Activated CD8-positive, alpha-beta memory T cell treated with anti-CD3 and anti-CD28 coated beads for 1 hour (primary cell): Measurements from ENCODE around the gene YIPF3.
"Not testable (repeated sequence)": the region's sequence is repeated elsewhere in the genome, so short reads cannot be mapped to it uniquely, and the experiment has no call there.

Source experiments
- DNase-seq, 2 donors: peaks; one replicate each; pipeline ENCODE4 v3.0.0-alpha.2; 2020; ENCODE audit warnings: low read depth in 1 of 2; ENCODE audit errors: extremely low read depth in 1 of 2

YIPF3 gene

GRCh38 chr6:43509984-43510826 is 6.5 kb downstream of the YIPF3 start, which contains the start of gene LRRC73:
Gene LRRC73, minus strand, starts transcription at chr6:43510346. Its CDS starts 561 bp downstream, at chr6:43509785.
- DNase-seq, result peak; percentile 50 to 71

GRCh38 chr6:43509142-43509983 is 7.4 kb downstream of the YIPF3 start:
- no peak for DNase-seq

GRCh38 chr6:43508481-43509141 is 8.1 kb downstream of the YIPF3 start:
- no peak for DNase-seq

- peak; percentile 44 to 62 for DNase-seq
Observed at GRCh38 chr6:43506667-43507471, 9.9 kb downstream of the YIPF3 start.

GRCh38 chr6:43506171-43506570 is 10.6 kb downstream of the YIPF3 start:
- no peak for DNase-seq

GRCh38 chr6:43505718-43506117 is 11.0 kb downstream of the YIPF3 start:
- DNase-seq, result no peak

- DNase-seq, result no peak
Observed at GRCh38 chr6:43504756-43505593, 11.8 kb downstream of the YIPF3 start.

- DNase-seq, result no peak
Observed at GRCh38 chr6:43503443-43503842, 13.3 kb downstream of the YIPF3 start.

- DNase-seq, result no peak
Observed at GRCh38 chr6:43502666-43503065, 14.1 kb downstream of the YIPF3 start.

GRCh38 chr6:43500921-43501320 is 15.8 kb downstream of the YIPF3 start:
- no peak for DNase-seq

GRCh38 chr6:43499028-43499815 is 17.5 kb downstream of the YIPF3 start:
- DNase-seq, result no peak

GRCh38 chr6:43498291-43498690 is 18.4 kb downstream of the YIPF3 start:
- DNase-seq, result not testable (repeated sequence)

- no peak for DNase-seq
Observed at GRCh38 chr6:43497689-43498088, 19.0 kb downstream of the YIPF3 start.

GRCh38 chr6:43497129-43497396 is 19.7 kb downstream of the YIPF3 start:
- DNase-seq, result no peak

GRCh38 chr6:43496370-43497128 is 20.2 kb downstream of the YIPF3 start:
- DNase-seq, result no peak

GRCh38 chr6:43495409-43495941 is 21.3 kb downstream of the YIPF3 start:
- DNase-seq, result no peak

GRCh38 chr6:43494766-43495165 is 22.0 kb downstream of the YIPF3 start:
- DNase-seq, result no peak

GRCh38 chr6:43494321-43494720 is 22.4 kb downstream of the YIPF3 start:
- no peak for DNase-seq
